IMR-90 (cell line): ENCODE data around the gene MGAT5. TPM values are rescaled to one million over a fixed set of nuclear protein-coding genes. Genes with fewer than 3 reads are reported as not detected.

Experiments
- ATAC-seq: fragments of 200-7000 bp; cut with Tn5 transposase; 2 replicates; pipeline ENCODE4 v1.9.1; 2020; ENCODE audit warnings: low read depth, mild to moderate bottlenecking, moderate library complexity
- BruUV-seq: library from RNA; stranded (reverse); fragments of 400-500 nt; replicated peaks from 2 replicates; lab custom pipeline; 2021; lab: Mats Ljungman, UMichigan
- CTCF ChIA-PET: fragments of 300-600 bp; formaldehyde crosslinking; extraction: SDS; loops from one replicate; lab custom pipeline; 2021; ENCODE audit warnings: antibody characterized with exemption; lab: Yijun Ruan, JAX
- POLR2A ChIA-PET: fragments of 300-600 bp; sonication (Branson Sonifier 250); formaldehyde crosslinking; loops from one replicate; lab custom pipeline; 2022; ENCODE audit warnings: antibody characterized with exemption; ENCODE audit not compliant: unreplicated experiment; lab: Charles Lee
- DNase-seq: peaks from one replicate; pipeline ENCODE4 v3.0.0; 2013
- H2AFZ ChIP-seq: replicated peaks from 2 replicates; pipeline ENCODE3; 2013; ENCODE audit warnings: low read length, mild to moderate bottlenecking; ENCODE audit not compliant: poor library complexity
- H2AK5ac ChIP-seq: 2 replicates; pipeline ENCODE4 v1.6.1; 2013; ENCODE audit warnings: low read depth, low read length, inconsistent platforms
- H2AK9ac ChIP-seq: replicated peaks from 2 replicates; pipeline ENCODE3; 2013; ENCODE audit warnings: mild to moderate bottlenecking, low read depth, low read length, moderate library complexity; ENCODE audit not compliant: poor library complexity
- H2BK120ac ChIP-seq: 2 replicates; pipeline ENCODE4 v1.6.1; 2013; ENCODE audit warnings: low read depth, low read length, inconsistent platforms
- H2BK15ac ChIP-seq: 3 replicates; pipeline ENCODE4 v1.6.1; 2013; ENCODE audit warnings: low read depth, low read length, inconsistent platforms
- H2BK20ac ChIP-seq: 2 replicates; pipeline ENCODE4 v1.6.1; 2013; ENCODE audit warnings: low read depth, mild to moderate bottlenecking, inconsistent platforms, low read length, moderate library complexity
- H2BK5ac ChIP-seq: 2 replicates; pipeline ENCODE4 v1.6.1; 2013; ENCODE audit warnings: mild to moderate bottlenecking, low read depth, low read length, inconsistent platforms; ENCODE audit not compliant: poor library complexity, severe bottlenecking
- H3K14ac ChIP-seq: replicated peaks from 2 replicates; pipeline ENCODE4 v1.6.1; 2013; ENCODE audit warnings: low read depth, low read length, inconsistent platforms
- H3K18ac ChIP-seq: 2 replicates; pipeline ENCODE4 v1.6.1; 2013; ENCODE audit warnings: low read depth, low read length, control low read depth
- H3K23ac ChIP-seq: 2 replicates; pipeline ENCODE4 v1.6.1; 2013; ENCODE audit warnings: low read depth, low read length, inconsistent platforms
- H3K27ac ChIP-seq: 2 replicates; pipeline ENCODE4 v1.5.1; 2013; ENCODE audit warnings: mild to moderate bottlenecking, control low read depth, low read length; ENCODE audit not compliant: insufficient read depth
- H3K27me3 ChIP-seq: 2 replicates; pipeline ENCODE4 v1.6.1; 2013; ENCODE audit warnings: low read length; ENCODE audit not compliant: control insufficient read depth, insufficient read depth
- H3K36me3 ChIP-seq: 2 replicates; pipeline ENCODE4 v1.6.1; 2013; ENCODE audit warnings: low read length, mixed read lengths; ENCODE audit not compliant: control insufficient read depth, insufficient read depth
- H3K4ac ChIP-seq: 2 replicates; pipeline ENCODE4 v1.6.1; 2013; ENCODE audit warnings: low read depth, low read length, inconsistent platforms
- H3K4me1 ChIP-seq: 2 replicates; pipeline ENCODE4 v1.6.1; 2013; ENCODE audit warnings: low read length, mixed read lengths; ENCODE audit not compliant: control insufficient read depth, insufficient read depth
- H3K4me2 ChIP-seq: 2 replicates; pipeline ENCODE4 v1.6.1; 2013; ENCODE audit warnings: low read depth, mild to moderate bottlenecking, control low read depth, low read length, moderate library complexity
- H3K4me3 ChIP-seq: 2 replicates; pipeline ENCODE4 v1.5.1; 2013; ENCODE audit warnings: low read depth, mild to moderate bottlenecking, control low read depth, low read length, moderate library complexity; ENCODE audit not compliant: insufficient read depth
- H3K56ac ChIP-seq: 2 replicates; pipeline ENCODE4 v1.6.1; 2013; ENCODE audit warnings: low read length, inconsistent platforms; ENCODE audit not compliant: insufficient read depth; ENCODE audit errors: extremely low read depth
- H3K79me1 ChIP-seq, 2 experiments: 2 replicates each; pipeline ENCODE4 v1.6.1; 2013; ENCODE audit warnings: low read length in 2 of 2, inconsistent platforms in 1 of 2, low read depth in 1 of 2
- H3K9ac ChIP-seq: 2 replicates; pipeline ENCODE4 v1.6.1; 2013; ENCODE audit warnings: low read depth, low read length, control low read depth
- H3K9me1 ChIP-seq: 2 replicates; pipeline ENCODE4 v1.6.1; 2013; ENCODE audit warnings: low read length, inconsistent platforms; ENCODE audit not compliant: insufficient read depth
- H3K9me3 ChIP-seq: 2 replicates; pipeline ENCODE4 v1.6.1; 2013; ENCODE audit warnings: low read length; ENCODE audit not compliant: control insufficient read depth, insufficient read depth
- H4K20me1 ChIP-seq: 2 replicates; pipeline ENCODE4 v1.6.1; 2013; ENCODE audit warnings: low read length, inconsistent platforms; ENCODE audit not compliant: insufficient read depth
- H4K5ac ChIP-seq: 2 replicates; pipeline ENCODE4 v1.6.1; 2013; ENCODE audit warnings: mild to moderate bottlenecking, low read depth, low read length, control low read depth
- H4K8ac ChIP-seq, 2 experiments: 2 replicates each; pipeline ENCODE4 v1.6.1; 2013; ENCODE audit warnings: low read depth in 2 of 2, low read length in 2 of 2, control low read depth in 1 of 2, inconsistent platforms in 1 of 2
- H4K91ac ChIP-seq: 2 replicates; pipeline ENCODE4 v1.6.1; 2013; ENCODE audit warnings: low read depth, low read length, inconsistent platforms; ENCODE audit not compliant: insufficient read depth
- BHLHE40 ChIP-seq: fragments of 150-350 bp; IDR thresholded peaks from 2 replicates; pipeline ENCODE4 v1.6.1; 2016; ENCODE audit warnings: mild to moderate bottlenecking, low read depth, low read length
- CEBPB ChIP-seq: IDR thresholded peaks from 2 replicates; pipeline ENCODE4 v1.6.1; 2012; ENCODE audit warnings: low read depth, low read length, improper control_type of control experiment
- CHD1 ChIP-seq: IDR thresholded peaks from 2 replicates; pipeline ENCODE4 v1.6.1; 2012; ENCODE audit warnings: low read depth, low read length, improper control_type of control experiment
- CTCF ChIP-seq: conservative IDR thresholded peaks from 2 replicates; pipeline ENCODE4 v1.5.1; 2012; ENCODE audit warnings: mild to moderate bottlenecking, low read depth, low read length, improper control_type of control experiment
- ELK1 ChIP-seq: fragments of 150-350 bp; IDR thresholded peaks from 2 replicates; pipeline ENCODE4 v1.6.1; 2016; ENCODE audit warnings: low read depth, mild to moderate bottlenecking, low read length, moderate library complexity, borderline replicate concordance
- FOS ChIP-seq: fragments of 150-350 bp; IDR thresholded peaks from 2 replicates; pipeline ENCODE4 v1.6.1; 2016; ENCODE audit warnings: low read depth, low read length
- MAFK ChIP-seq: IDR thresholded peaks from 2 replicates; pipeline ENCODE4 v1.6.1; 2012; ENCODE audit warnings: low read depth, low read length, improper control_type of control experiment
- MAZ ChIP-seq: IDR thresholded peaks from 2 replicates; pipeline ENCODE4 v1.6.1; 2012; ENCODE audit warnings: low read depth, mild to moderate bottlenecking, low read length, improper control_type of control experiment, moderate library complexity, borderline replicate concordance
- MXI1 ChIP-seq: IDR thresholded peaks from 2 replicates; pipeline ENCODE4 v1.6.1; 2012; ENCODE audit warnings: low read depth, mild to moderate bottlenecking, low read length, moderate library complexity, borderline replicate concordance
- NFE2L2 ChIP-seq: fragments of 150-350 bp; IDR thresholded peaks from 2 replicates; pipeline ENCODE4 v1.6.1; 2016; ENCODE audit warnings: low read depth, mild to moderate bottlenecking, low read length
- POLR2A ChIP-seq: IDR thresholded peaks from 2 replicates; pipeline ENCODE4 v1.6.1; 2012; ENCODE audit warnings: mild to moderate bottlenecking, low read depth, low read length
- RAD21 ChIP-seq: IDR thresholded peaks from 2 replicates; pipeline ENCODE4 v1.6.1; 2012; ENCODE audit warnings: low read length, improper control_type of control experiment
- RCOR1 ChIP-seq: IDR thresholded peaks from 2 replicates; pipeline ENCODE4 v1.6.1; 2012; ENCODE audit warnings: mild to moderate bottlenecking, low read length, improper control_type of control experiment; ENCODE audit not compliant: insufficient replicate concordance
- RFX5 ChIP-seq: IDR thresholded peaks from 2 replicates; pipeline ENCODE4 v1.8.0; 2012; ENCODE audit warnings: low read depth, mild to moderate bottlenecking, low read length, moderate library complexity
- SMC3 ChIP-seq: fragments of 150-350 bp; IDR thresholded peaks from 2 replicates; pipeline ENCODE4 v1.6.1; 2016; ENCODE audit warnings: low read depth, mild to moderate bottlenecking, antibody characterized with exemption, low read length, moderate library complexity
- USF2 ChIP-seq: fragments of 150-350 bp; IDR thresholded peaks from 2 replicates; pipeline ENCODE4 v1.6.1; 2017; ENCODE audit warnings: mild to moderate bottlenecking, antibody characterized with exemption, low read length, low read depth
- WGBS, 2 experiments: methylation state at CpG; one replicate each; pipeline versions ENCODE4 v1.1.5 to v1.1.7; 2013; ENCODE audit warnings: missing lambda C conversion rate in 2 of 2; ENCODE audit not compliant: insufficient read length in 1 of 2; ENCODE audit errors: extremely low coverage in 2 of 2; 5-methylcytosine and 5-hydroxymethylcytosine counted together
- dilution Hi-C: fragments of 300-500 bp; cut with HindIII; formaldehyde crosslinking; loops from one replicate; pipeline ENCODE4 v1.14.3; 2018; ENCODE audit warnings: low sequenced_read_pairs; ENCODE audit not compliant: unreplicated experiment
- in situ Hi-C: fragments of 300-500 bp; cut with MboI; formaldehyde crosslinking; loops from 3 replicates; pipeline ENCODE4 v1.14.3; 2019; ENCODE audit warnings: low sequenced_read_pairs, inconsistent platforms, mixed read lengths
- intact Hi-C: fragments of 100-400 bp; cut with micrococcal nuclease; formaldehyde crosslinking; loops from 2 replicates; pipeline ENCODE4 v1.10.0; 2022
- polyA plus RNA-seq, 3 experiments: library from polyadenylated mRNA; depleted of rRNA; stranded (reverse); fragments of >200 nt; gene quantifications; 2 replicates each; pipeline ENCODE4 v1.2.3, GENCODE V29; 2012; ENCODE audit warnings: low replicate concordance in 1 of 3
- total RNA-seq: library from RNA; depleted of rRNA; stranded (reverse); fragments of >200 nt; gene quantifications from 2 replicates; pipeline ENCODE4 v1.2.3, GENCODE V29; 2012

MGAT5 gene
- total and polyA plus RNA-seq, 2 of the 4 experiments (the other 2 are of a cell fraction), result 22.9 to 59.9 TPM

GRCh38 chr2:134408386-134408785 is 154.5 kb downstream of the MGAT5 start:
- CTCF ChIA-PET, result no interaction called here
- H4K8ac ChIP-seq, result peak overlapping the region in 1 of 2 experiments; percentile 65; a peak in 2 of 4 replicates
- POLR2A ChIA-PET, result no interaction called here
- peak overlapping the region; percentile 90 for H3K27ac ChIP-seq
- peak overlapping the region; percentile 74 for H4K91ac ChIP-seq
- H3K4me1 ChIP-seq, result peaks cover 52% of the 10 kb centered on the region
- H2AFZ ChIP-seq, result no peak overlapping the region
- peaks cover 6% of the 10 kb centered on the region; the same call in 1 of the 2 replicates for H4K20me1 ChIP-seq
- H2AK5ac ChIP-seq, result peak overlapping the region; percentile 63; the same call in 1 of the 2 replicates
- no peak overlapping the region; the same call in 1 of the 2 replicates for H3K14ac ChIP-seq
- peak overlapping the region; percentile 43 for H4K5ac ChIP-seq
- no peak overlapping the region for H3K9ac ChIP-seq
- peaks cover 40% of the 10 kb centered on the region for H3K9me1 ChIP-seq
- WGBS, 2 experiments, result no CpG with 5 or more reads among the region's 3 CpGs
- peak; percentile 46 for ATAC-seq
- peak overlapping the region; percentile 60 for H2BK20ac ChIP-seq
- peak overlapping the region; percentile 60; the same call in 2 of the 3 replicates for H2BK15ac ChIP-seq
- no peaks in the 10 kb centered on the region for H3K9me3 ChIP-seq
- DNase-seq, result peak; percentile 81
- H3K23ac ChIP-seq, result peak overlapping the region; percentile 89
- H3K79me1 ChIP-seq, result peaks cover 18 to 80% of the 10 kb centered on the region in 2 experiments
- peaks cover 15% of the 10 kb centered on the region for H3K36me3 ChIP-seq
- H3K56ac ChIP-seq, result peak overlapping the region; percentile 81
- intact Hi-C loops (loop anchor here (2.0 kb wide), 1 partner anchor 32 kb away; no protein-coding TSS in a partner anchor), in situ Hi-C loops (loop anchor here (25.0 kb wide), 1 partner anchor 521 kb away; no protein-coding TSS in a partner anchor), dilution Hi-C loops (no loop called here)
- peak overlapping the region; percentile 89 for H2BK120ac ChIP-seq
- no peak overlapping the region for H3K4me3 ChIP-seq
- BruUV-seq, result no TSS peak
- H2BK5ac ChIP-seq, result peak overlapping the region; percentile 93
- TF ChIP-seq CHD1 (no peak), MAZ (no peak), CTCF (no peak), SMC3 (no peak), CEBPB (no peak), USF2 (no peak), BHLHE40 (no peak), POLR2A (no peak), NFE2L2 (no peak), ELK1 (no peak), FOS (no peak), RAD21 (no peak), MAFK (no peak), MXI1 (no peak), RCOR1 (no peak), RFX5 (no peak)
- peak overlapping the region; percentile 8 for H2AK9ac ChIP-seq
- peak overlapping the region; percentile 84 for H3K4ac ChIP-seq
- peak overlapping the region; percentile 25 for H3K4me2 ChIP-seq
- peak overlapping the region; percentile 10; the same call in 1 of the 2 replicates for H3K18ac ChIP-seq
- no peaks in the 10 kb centered on the region for H3K27me3 ChIP-seq
